COLO668 (cell line): Measurements from ENCODE around the gene FOXR1.

ENCODE experiments used
- DNase-seq: peaks from one replicate; lab custom pipeline; 2025; ENCODE audit not compliant: unreplicated experiment; lab: John Stamatoyannopoulos, UW

FOXR1 gene, protein sequence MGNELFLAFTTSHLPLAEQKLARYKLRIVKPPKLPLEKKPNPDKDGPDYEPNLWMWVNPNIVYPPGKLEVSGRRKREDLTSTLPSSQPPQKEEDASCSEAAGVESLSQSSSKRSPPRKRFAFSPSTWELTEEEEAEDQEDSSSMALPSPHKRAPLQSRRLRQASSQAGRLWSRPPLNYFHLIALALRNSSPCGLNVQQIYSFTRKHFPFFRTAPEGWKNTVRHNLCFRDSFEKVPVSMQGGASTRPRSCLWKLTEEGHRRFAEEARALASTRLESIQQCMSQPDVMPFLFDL

DNA sequence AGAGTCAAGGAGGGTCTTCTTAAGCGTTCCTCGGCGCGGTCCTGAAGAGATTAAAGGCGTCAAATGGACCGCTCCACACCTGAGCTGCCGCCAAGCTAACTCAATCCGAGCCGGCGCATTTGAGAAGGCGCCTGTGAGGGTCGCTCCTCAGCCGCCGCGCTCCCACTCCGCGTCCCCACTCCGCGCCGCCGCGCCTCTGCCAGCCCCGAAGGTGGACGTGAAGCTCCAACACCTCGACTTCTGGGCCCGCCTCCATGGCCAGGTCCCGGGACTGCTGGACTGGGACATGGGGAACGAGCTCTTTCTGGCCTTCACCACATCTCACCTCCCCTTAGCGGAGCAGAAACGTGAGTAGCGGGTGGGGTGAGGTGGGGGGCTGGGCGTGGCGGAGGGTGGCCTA is at the start of gene FOXR1:
FOXR1 (plus strand) TSS at position 116 of the 400 bp plus-strand sequence; CDS start at position 287, 171 bp downstream.
- no peak for DNase-seq

DNA sequence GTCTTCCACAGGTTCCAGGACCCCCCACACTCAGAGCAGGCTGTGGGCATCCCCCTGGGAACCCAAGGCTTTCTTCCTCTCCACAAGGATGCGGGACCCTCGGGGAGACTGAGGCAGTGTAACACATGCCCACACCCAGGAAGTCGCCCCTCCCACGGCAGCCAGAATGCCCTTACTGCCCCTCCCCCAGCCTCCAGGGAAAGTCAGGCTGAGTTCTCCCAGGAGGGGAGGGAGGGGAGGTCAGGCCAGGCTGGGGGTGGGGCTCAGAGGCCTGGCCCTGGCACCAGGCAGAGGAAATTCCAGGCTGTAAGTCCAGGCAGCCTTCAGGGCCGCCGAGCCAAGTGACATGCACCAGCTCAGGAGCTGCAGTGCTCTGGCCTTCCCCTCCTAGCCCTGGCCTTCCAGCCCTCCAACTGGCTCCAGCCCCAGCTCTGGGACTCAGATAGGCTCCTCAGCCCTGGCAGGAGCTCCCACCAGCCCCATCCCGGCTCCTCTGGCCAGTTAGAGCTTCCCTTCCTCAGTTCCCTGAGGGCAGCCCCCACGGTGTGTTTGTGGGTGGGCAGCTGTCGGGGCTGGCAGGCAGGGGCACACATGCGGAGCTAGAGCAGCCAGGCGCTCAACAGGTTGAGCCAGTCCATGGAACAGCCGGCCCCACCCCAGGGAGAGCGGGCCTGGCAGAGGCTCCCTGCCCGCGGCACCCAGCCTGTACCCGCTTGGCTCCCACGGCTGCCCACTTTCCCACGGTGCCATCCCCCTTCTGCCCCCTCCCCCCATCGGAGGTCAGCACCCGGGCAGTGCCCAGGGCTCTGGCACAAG is 49.4 kb upstream of the FOXR1 start:
- DNase-seq = no peak

DNA sequence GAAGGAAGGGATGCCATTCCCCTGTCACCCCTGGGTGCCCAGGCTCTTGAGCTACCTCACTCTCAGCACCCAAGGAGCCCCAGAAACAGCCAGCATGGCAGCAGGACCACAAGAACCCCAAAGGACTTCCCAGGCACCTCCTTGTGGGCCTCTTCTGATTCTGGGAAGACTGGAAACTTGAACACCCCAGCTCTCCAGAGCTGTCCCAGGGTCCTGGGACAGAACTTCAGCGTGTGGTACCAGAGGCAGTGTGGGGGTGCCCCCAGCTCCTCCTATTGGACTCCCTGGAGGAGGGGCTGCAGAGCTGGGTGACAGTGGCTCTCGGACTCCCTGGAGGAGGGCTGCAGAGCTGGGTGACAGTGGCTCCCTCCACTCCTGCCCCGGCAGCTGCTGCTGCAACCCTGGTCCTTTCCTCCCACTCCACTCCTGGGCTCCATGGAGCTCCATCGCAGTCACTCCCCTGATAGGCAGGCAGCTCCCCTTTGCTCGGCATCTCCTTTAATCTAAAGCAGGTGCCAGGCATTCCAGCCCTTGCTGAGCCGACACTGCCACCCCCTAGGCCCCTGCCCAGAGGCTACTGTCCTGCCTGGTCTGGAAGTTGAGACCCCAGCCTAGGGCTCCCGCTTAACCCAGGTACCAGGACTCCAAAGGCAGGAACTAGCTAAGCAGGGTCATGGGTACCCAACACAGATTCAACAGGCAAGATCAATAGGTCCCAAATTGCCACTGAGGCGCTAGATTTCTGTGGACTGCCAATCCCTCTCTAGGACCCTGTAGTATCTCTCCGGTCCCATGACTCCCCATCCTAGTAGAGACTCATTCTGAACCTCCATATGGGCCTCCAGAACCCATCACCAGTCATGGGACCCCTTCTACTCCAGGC is 48.6 kb upstream of the FOXR1 start:
- DNase-seq = no peak

DNA sequence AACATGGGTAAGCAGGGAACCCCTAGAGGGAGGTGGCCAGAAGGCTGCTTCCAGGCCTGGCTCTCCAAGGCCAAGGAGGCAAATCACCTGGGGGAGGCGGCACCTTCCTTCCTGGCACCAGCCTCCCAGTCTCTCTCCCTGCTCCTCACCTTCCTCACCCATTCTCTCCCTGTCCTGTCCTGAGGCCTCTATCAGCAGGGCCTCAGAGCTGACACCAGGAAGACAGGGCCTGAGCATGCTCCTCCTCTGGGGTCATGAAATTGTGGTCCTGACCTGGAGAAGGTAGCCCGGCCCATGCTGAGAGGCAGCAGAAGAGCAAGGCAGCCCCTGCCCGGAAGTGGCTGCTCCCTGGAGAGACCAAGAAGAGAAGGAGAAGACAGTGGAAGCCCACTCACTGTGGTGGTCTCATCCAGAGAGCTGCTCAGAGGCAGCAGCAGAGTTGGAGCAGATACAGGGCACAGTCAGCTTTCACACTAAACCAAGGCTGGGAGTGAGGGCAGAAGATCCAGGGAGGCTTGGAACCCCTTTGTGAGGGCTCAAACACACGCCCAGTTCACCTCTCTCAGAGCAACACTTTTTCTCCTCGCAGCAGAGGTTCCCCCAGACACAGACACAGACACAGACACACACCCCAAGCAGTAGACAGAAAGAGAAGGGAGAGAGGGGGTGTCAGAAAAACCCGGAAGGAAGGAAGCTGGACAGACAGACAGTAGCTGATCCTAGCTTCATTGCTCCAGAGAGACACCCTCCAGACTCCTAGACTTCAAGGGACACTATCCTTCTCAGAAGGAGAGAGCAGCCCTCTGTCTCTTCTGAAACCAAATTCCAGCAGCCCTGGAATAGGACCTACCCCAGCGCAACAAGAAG is 47.6 kb upstream of the FOXR1 start:
- no peak for DNase-seq

DNA sequence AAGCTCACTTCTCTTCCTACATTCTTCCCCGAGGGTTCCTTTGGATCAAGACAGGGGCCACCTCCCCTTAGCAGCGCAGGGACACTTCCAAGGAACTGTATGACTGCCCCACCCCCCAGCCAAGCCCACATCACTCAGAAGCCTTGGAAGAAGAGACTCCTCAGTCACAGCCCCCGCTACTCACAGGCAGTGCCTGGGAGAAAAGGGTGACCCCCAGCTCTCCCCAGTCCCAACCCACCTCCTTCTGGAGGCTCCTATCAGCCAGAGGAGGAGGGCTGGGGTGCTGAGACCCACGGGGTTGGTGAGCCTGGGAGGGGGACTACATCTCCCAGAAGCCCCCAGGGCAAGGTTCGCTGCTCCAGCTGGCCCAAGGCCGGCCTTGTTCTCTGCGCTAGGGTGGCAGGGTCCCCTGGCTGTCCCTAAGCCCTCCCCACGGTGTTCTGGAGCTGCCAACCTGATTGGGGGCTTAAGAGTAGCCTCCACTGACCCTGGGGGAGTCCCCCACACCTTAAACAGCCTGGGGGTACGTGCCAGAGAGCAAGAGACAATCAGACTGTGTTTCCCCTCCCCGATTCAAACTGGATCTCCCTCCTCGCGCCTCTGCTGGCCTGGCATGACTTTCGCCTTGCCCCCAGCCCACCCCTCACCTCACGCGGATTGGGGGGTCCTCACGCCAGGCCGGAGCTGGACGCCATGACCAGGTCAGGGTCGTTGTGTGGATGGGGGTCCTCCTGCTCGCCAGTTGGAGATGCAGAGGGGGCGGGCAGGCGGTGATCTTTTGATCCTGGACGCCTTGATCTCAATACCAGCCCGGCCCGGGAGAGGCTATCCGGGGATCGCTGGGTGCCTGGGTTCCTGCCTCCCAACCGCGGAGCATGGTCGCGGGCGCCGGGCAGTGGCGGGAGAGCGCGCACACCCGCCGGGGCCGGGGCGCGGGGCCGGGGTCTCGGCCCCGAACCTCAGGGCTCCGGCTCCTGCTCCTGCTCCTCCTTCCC is 46.7 kb upstream of the FOXR1 start:
- peak; percentile 65 for DNase-seq

DNA sequence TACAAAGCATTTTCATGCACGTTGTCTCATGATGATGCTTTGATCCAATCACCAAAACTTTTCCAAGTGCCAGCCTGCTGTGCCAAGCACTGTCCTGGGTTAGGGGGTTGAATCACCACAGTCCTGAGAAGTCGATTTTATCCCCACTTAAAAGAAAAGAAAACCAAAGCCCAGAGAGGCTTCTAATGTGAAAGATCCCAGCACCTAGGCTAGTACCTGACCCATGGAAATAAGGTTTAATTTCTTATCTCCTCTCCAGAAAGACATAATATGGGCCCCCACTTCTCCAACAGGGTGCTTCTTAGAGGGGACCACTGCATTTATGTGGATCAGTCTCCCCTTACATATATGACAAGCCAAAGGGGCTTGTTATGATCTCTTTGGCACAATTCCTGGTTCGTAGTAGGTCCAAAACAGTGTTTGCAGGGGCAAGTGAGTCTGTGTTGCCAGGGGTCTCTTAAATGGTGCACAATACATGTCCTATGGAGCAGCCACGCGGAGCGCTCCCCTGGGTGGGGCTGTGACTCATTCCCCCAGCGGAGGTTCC is 43.9 kb upstream of the FOXR1 start:
- DNase-seq = no peak

DNA sequence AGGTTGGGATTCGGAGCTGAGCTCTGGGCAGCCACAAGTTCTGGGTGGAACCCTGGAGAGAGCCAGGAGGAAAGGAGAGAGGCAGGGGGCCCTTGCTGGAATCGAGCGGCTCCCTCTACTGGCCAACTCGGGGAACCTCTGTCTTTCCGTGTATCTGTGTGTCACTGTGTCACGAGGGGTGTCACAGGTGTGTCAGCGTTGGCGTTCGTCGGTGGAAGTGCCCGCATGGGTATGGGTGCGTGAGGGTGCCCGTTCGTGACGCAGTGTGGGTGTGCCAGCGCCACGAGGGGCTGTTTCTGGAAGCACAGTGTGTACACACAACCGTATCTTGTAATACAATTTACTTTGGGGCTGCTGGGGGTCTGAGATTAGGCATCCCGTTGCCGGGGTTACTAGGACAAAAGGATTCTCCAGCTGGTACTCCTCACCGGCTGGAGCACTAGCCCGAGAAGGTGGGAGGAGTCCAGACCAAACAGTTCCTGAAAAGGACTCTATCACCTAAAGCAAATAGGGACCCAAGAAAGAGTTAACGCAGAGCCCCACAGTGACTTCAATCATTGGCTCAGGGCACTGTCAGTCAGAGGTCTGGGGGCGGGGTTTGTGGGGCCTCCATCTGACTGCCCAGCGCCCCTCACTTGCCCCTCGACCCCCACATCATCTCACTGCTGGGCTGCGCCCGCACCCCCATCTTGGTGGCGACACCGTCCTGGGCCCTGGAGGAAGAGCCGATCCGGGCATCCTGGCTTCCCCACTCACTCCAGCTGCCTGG is 43.3 kb upstream of the FOXR1 start:
- peak; percentile 91 for DNase-seq

DNA sequence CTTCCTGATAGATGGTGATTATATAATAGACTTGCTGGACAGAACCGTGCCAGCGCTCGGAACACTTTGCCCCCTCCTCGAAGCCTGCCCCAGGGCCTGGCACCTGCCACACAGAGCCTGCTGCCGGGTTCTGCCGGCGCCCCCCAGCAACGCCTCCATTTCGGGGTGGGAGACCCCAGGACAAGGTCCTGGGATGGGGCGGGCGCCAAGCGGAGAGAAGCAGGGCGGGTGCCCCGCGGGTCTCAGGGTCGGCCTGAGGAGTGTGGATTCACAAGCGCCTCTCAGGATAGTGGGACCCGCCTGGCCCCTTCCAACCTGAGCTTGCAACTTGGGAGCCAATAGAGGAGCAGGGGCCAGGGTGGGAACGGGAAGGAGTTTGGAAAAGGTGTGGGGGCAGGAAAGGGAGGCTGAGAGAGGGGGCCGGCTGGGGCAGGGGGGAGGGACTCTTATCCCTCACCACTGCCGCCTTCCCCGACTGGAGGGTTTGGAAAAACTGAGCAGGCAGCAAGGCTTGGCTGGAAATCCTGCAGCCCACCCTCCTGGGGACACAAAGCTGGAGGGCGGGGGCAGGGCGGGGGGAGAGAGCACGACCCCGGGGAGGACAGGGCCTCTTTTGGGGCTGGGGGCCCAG is 42.6 kb upstream of the FOXR1 start:
- peak; percentile 65 for DNase-seq

DNA sequence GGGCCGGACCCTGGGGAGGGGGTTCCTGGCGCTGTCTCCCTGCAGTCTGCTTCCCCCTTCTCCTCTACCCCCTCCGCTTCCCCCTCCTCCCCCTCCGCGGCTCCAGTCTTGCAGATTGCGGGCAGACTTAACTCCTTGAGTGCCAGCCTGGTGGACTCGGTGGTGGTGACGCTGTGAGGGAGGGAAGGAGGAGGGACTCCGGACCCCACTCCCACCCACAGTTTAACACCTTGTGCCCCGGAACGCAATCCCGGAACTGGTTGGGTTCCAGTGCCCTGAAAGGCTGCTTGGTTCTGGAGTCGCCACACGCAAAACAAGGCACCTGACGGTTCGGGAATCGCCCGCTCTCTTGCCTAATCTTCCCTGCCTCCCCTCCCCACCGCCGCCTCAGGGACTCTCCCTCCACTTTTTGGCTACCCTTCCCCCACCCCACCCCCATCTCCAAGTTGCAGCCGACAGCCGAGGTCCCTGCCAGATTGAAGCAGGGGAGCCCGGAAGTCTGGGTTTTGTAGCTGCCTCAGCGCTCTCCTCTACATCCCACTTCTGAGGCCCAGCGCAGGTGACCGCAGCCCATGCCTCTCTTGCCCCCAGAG is 42.0 kb upstream of the FOXR1 start:
- DNase-seq = peak; percentile 74

DNA sequence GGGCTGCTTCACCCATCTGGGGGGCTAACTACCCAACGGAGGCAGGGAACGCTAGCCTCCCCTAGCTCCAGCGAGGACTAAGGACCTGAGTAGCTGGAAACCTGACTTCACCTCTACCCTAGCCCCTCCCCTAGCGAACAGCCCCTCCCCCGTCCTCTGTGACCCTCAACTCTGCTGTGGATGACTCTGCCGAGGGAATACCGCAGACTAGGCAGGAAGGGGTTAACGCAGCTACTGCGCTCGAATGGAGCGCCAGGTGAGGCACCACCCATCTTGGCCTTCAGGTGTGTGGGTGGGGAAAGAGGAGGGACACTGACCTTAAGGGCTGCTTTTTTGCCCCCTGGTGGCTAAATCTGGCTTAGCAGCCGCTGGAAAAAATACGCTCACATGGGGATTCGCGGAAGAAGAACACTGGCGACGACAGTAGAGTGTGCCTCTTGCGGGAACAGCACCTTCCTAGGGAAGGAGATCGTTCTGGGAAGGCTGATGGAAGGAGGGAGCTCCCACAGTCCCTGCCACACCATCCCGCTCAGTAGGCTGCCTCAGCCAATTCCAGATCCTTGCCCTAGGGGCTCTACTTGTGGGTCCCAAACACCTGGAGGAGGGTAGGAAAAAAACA is 41.4 kb upstream of the FOXR1 start:
- peak; percentile 94 for DNase-seq

DNA sequence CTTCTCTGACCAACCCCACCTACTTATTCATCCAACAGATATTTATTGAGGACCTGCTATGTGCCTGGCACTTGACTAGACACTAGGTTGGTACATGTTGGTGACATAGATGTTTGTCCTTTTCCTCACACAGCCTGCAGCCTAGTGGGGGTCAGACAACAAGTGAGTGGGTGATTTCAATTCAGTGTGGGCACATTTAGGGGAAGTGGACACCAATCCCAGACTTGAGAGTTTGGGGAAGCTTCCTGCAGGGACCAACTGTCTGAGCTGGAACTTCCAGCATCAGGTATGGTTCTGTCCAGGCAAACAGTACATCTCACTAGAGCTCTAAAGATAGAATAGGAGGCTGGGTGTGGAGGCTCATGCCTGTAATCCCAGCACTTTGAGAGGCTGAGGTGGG is 40.0 kb upstream of the FOXR1 start:
- no peak for DNase-seq

DNA sequence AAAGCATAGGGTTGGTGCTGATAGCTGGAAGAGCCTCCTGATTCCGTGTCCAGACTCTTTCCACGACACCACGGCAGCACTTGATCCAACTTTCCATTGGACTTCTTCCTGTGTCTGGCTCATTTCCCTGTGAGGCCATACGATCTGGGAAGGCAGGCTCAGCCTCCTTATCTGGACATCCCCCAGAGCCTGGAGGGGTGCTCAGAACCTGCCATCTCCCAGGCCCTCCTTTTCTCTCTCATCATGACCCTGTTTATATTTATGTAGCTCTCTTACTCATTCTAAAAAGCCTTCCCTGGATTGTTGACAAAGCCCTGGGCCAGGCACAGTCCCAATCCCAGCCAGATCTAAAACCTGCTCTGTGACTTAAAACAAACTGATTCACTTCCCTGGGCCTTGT is 38.1 kb upstream of the FOXR1 start:
- DNase-seq = no peak

DNA sequence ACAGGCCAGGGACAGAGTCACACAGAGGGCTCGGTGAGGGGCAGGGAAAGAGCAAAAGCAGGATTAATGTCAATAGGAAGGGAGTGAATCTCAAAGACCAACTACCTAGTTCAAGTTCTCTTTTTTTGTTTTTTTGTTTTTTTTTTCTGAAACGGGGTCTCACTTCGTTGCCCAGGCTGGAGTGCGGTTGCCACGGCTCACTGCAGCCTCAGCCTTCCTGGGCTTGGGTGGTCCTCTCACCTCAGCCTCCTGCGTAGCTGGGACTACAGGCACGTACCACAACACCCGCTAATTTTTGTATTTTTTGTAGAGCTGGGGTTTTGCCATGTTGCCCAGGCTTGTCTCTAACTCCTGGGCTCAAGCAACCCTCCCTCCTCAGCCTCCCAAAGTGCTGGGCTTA is 36.2 kb upstream of the FOXR1 start:
- no peak for DNase-seq

DNA sequence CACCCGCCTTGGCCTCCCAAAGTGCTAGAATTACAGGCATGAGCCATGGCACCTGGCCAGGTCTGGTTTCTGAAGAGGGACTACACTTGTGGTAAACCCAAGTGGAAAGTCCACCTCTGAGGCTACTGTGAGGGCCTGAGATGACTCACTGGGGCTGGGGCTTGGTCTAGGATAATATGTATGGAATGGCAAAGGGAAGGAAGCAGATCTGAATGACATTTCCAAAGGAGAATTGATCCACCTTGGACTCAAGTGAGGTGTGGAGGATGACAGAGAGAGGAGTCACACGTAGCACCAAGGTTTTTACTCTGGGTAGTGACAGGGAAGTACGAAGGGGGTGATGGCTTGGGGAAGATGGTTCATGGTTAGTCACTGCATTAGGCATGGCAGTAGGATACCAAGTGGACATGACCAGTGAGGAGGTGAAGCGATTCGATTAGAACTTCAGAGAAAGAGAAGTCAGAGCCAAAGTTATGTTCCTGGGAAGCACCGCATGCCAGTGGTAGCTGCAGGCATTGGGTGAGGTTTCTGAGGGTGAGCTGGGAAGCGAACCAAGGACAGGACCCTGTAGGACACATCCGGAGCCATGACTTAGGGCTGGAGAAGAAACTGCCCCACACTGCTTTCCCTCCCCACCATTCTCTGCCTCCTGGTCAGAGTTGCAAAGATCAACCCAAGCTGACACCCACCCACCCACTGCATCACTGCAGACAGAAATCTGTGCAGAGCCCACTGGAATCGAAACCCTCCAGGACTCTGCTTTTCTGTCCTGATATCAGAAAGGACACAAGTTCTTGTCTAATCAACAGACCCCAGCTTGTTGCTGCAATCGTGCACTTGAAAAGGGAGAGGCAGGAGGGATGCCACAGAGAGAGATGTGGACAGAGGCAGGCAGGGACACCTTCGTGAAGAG is 32.8 kb upstream of the FOXR1 start:
- DNase-seq = no peak

DNA sequence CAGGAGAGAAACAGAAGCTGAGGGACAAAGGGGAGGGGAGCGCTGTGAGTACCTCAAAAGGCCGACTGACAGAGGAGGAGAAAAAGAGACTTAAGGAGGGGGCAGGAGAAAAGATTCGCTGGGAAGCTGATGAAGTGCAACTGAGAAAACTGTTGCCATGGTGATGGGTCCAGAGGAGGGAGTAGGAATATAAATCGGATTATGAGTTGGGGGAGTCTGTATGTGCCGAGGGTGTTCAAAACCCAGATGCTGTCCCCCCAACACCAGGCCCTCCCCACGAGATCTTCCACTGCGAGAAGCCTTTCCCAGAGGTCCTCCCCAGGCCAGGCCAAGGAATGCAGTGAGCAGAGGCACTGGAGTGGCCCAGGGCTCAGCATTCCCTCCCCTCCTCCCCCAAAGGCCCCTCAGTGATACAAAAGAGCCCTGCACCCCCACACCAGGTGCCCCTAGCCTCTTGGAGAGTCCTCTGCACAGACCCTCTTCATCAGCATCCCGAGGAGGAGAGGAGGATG is 32.1 kb upstream of the FOXR1 start:
- no peak for DNase-seq
